NAMALWA (cell line): Measurements from ENCODE around the gene MRPL1.
"Not testable (repeated sequence)": the region's sequence is repeated elsewhere in the genome, so short reads cannot be mapped to it uniquely, and the experiment has no call there.

Source experiments
- DNase-seq: peaks from one replicate; pipeline ENCODE4 v3.0.0-alpha.2; 2015; ENCODE audit warnings: low spot score

The MRPL1 gene

DNA sequence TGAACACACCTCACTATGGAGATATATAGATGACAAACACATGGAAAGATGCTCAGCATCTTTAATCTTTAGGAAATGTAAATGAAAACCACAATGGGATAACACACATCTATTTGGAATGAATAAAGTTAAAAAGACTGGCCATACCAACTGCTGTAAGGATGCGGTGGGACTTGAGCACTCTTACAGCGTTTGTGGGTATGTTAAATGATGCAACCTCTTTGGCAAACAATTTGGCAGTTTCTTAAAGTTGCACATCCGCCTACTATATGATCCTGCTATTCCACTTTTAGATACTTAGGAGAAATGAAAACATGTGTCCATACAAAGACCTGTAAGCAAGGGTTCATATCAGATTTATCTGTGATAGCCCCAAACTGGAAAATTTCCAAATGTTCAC is 50.7 kb downstream of the MRPL1 start:
- DNase-seq = no peak

GRCh38 chr4:77917075-77917474 is 54.4 kb downstream of the MRPL1 start:
- no peak for DNase-seq

DNA sequence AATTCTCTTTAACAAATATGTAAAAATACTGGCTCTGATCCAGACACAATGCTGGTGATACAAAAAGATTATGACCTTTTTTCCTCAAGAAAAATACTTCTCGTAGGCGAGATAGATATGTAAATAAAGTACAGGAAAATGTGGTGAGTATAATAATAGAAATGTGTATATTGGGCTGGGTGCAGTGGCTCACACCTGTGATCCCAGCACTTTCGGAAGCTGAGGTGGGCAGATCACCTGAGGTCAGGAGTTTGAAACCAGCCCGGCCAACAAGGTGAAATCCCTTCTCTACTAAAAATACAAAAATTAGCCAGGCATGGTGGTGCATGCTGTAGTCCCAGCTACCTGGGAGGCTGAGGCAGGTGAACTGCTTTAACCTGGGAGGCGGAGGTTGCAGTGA is 55.0 kb downstream of the MRPL1 start:
- DNase-seq = no peak

GRCh38 chr4:77920371-77920770 is 57.7 kb downstream of the MRPL1 start:
- no peak for DNase-seq

DNA sequence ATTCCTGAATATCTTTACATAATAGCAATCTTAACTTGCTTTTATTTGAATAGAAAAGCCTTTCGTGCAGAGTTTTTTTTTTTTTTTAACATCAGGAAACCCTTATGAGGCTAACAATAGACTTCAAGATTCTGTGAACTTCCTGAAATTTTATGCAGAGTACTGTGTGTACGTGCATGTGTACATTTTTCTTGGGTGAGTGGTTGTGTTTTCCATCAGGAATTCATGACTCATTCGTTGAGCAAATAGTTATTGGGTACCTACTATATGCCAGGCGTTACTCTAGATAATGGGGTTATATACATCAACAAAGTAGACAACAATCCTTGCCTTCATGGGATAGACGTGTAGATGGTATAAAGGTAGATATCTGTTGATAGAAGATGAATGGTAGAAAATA is 59.1 kb downstream of the MRPL1 start:
- DNase-seq = no peak

DNA sequence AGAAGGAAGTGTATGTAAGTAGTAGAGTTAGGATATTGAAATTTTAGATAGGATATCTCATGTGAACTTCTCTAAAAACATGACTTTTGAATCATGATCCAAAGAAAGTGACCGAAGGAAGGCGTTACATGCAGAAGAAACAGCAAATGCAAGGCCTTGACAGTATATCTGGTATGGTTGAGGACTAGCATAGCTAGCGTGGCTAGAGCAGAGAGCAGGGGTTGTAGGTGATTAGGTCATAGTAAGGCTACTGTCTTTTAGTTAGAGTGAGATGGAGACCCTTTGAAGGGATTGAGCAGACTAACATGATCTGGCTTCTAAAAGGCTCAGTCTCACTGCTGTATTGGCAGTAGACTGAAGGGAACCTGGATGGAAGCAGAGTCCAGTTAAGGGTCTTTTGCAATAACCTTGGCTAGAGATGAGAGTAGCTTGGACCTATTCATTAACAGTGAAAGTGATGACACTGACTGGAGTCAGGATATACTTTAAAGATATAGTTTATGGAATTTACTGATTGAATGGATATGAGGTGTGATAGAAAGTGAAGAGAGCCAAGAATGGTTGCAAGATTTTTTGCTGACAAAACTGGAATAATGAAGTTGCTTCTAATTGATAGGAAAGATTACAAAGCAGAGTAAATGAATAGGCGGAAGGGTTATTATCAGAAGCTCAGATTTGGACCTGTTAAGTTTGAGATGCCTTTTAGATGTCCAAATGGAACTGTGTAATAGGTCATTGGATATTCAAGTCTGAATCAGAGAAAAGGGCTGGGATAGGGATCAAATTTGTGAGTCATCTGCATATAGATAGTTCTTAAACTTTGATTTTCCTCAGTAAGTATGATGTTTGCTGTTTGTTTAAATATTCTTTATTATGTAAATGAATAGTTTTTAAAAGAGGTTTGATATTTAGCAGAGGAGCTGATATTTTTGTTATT is 59.8 kb downstream of the MRPL1 start:
- no peak for DNase-seq

- DNase-seq = no peak
Observed at GRCh38 chr4:77927991-77928925, 65.6 kb downstream of the MRPL1 start.

DNA sequence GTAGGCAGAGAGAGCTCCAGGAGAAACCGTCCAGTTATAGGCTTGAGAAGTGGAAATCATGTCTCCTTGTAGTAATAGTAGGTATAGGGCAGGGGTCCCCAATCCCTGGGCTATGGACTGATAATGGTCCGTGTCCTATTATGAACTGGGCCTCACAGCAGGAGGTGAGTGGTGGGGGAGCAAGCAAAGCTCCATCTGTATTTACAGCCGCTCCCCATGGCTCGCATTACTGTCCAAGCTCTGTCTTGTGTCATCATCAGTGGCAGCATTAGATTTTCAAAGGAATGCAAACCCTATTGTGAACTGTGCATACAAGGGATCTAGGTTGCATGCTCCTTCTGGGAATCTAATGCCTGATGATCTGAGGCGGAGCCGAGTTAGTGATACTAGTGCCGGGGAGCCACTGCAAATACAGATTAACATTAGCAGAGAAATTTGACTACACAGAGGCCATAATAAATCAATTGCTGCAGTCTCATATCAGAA is 67.6 kb downstream of the MRPL1 start:
- DNase-seq = no peak

GRCh38 chr4:77930876-77931275 is 68.2 kb downstream of the MRPL1 start:
- DNase-seq = no peak

DNA sequence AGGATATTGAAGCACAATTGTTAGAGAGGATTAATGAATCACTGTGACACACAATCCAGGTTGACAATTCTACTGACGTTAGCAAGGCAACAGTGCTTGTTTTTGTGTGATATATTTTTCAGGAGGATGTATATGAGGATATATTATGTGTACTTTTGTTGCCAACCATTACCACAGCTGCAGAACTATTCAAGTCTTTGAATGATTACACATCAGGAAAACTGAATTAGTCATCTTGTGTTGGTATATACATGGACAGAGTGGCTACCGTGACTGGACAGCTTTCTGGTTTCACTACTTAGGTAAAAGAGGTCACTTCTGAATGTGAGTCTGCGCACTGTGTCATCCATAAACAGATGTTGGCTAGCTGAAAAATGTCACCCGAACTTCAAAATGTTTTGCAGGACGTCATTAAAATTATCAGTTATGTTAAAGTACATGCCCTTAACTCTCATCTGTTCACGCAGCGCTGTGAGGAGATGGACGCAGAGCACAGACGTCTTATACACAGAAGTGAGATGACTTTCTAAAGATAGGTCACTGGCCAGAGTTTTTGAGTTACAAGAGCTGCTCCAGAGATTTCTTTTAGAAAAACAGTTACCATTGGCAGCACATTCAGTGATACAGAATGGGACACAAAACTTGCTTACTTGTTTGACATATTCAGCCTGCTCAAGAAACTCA is 69.0 kb downstream of the MRPL1 start:
- no peak for DNase-seq

GRCh38 chr4:77938560-77938959 is 75.9 kb downstream of the MRPL1 start:
- no peak for DNase-seq

DNA sequence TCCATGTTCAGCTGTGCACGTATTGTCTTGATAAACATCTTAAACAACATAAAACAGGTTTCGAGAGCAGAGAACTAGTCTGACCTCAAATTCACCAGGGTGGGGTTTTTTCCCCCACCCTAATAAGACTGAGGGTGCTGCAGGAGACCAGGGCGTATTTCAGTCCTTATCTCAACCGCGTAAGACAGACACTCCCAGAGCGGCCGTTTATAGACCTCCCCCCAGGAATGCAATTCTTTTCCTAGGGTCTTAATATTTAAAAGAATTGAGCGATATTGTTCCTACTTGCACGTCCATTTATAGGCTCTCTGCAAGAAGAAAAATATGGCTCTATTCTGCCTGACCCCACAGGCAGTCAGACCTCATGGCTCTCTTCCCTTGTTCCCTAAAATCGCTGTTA is 83.3 kb downstream of the MRPL1 start:
- DNase-seq = not testable (repeated sequence)

GRCh38 chr4:77950203-77950602 is 87.6 kb downstream of the MRPL1 start:
- DNase-seq = no peak

GRCh38 chr4:77952457-77952856 is 89.8 kb downstream of the MRPL1 start:
- DNase-seq = no peak

DNA sequence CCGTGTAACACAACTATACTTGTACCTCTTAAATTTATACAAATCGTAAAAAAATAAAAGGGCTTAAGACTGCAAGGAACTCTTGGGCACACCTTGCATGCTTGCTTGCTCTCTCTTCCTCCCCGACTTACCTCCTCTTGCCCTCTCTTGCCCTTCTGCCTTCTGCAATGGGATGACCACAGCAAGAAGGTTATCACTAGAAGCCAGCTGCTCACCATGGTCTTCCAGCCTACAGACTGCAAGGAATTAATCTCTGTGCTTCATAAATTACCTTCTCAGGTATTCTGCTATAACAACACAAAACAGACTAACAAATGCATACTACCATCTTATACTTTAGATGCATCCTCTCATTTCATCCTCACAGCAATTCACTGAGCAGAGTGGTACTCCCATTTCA is 92.1 kb downstream of the MRPL1 start:
- no peak for DNase-seq

DNA sequence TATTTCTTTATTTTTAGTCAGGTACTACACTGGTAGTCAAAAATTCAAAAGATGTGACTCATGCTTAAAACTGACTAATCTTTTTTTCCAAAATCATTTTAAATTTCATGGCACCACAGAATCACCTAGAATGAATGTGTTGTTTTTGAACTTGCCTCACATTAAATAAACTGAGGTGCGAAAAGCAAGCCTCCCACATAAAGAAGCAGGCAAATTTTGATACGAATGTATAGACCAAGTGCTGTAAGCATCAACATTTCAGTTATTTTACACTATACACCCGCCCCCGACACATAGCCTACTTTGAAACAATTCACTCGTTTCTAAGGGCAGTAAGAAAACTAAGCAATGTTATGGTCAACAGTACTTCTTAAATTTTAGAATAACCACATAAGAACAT is 94.3 kb downstream of the MRPL1 start:
- no peak for DNase-seq

GRCh38 chr4:77958897-77959296 is 96.3 kb downstream of the MRPL1 start:
- no peak for DNase-seq

- DNase-seq = peak; percentile 63
Observed at GRCh38 chr4:77959566-77960338, 97.1 kb downstream of the MRPL1 start.

- DNase-seq = no peak
Observed at GRCh38 chr4:77960367-77960766, 97.7 kb downstream of the MRPL1 start.

- DNase-seq = no peak
Observed at GRCh38 chr4:77963004-77963403, 100.4 kb downstream of the MRPL1 start.

DNA sequence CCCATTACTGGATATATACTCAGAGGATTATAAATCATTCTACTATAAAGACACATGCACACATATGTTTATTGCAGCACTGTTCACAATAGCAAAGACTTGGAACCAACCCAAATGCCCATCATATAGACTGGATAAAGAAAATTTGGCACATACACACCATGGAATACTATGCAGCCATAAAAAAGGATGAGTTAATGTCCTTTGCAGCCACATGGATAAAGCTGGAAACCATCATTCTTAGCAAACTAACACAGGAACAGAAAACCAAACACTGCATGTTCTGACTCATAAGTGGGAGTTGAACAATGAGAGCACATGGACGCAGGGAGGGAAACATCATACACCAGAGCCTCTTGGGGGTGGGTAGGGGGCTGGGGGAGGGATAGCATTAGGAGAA is 111.0 kb downstream of the MRPL1 start:
- DNase-seq = not testable (repeated sequence)
